Lower leg skin (tissue), 3 donors: ENCODE measurements around the gene WDFY2.

ENCODE experiments used
- CTCF ChIP-seq, 3 donors: fragments of 450-650 bp; IDR thresholded peaks; one replicate each; pipeline ENCODE4 v1.5.1; 2016; ENCODE audit warnings: antibody characterized with exemption in 3 of 3, mild to moderate bottlenecking in 3 of 3, moderate library complexity in 2 of 3
- POLR2A ChIP-seq, 2 donors: fragments of 450-650 bp; IDR thresholded peaks; one replicate each; pipeline ENCODE4 v1.6.1; 2016 to 2017; ENCODE audit warnings: antibody characterized with exemption in 2 of 2, mild to moderate bottlenecking in 1 of 2, moderate library complexity in 1 of 2

GRCh38 chr13:51772781-51773180, 188.5 kb downstream of the WDFY2 start:
- TF ChIP-seq CTCF (IDR thresholded peaks at IDR 0.05) (no peak), POLR2A (IDR thresholded peaks at IDR 0.05) (no peak)
